HG02852 (cell line): ENCODE measurements around the gene TTC36.
"Not testable (repeated sequence)": the region's sequence is repeated elsewhere in the genome, so short reads cannot be mapped to it uniquely, and the experiment has no call there.

Source experiments
- ATAC-seq: cut with Tn5 transposase; IDR thresholded peaks from one replicate; pipeline ENCODE4 v1.9.1; 2021; ENCODE audit warnings: mild to moderate bottlenecking, moderate library complexity; ENCODE audit not compliant: unreplicated experiment

TTC36 gene

GRCh38 chr11:118574636-118575035 is 47.4 kb downstream of the TTC36 start:
- ATAC-seq, result no peak

- ATAC-seq, result not testable (repeated sequence)
Measured at GRCh38 chr11:118577995-118578394, 50.7 kb downstream of the TTC36 start.
